GM12873 (cell line): ENCODE results near the gene SVIL.

Experiments used
- TF ChIP-seq, protein P1 (sequence below): IDR thresholded peaks from 2 replicates; pipeline ENCODE4 v1.5.1; 2012; ENCODE audit warnings: low read depth, mild to moderate bottlenecking, moderate library complexity, low read length, control low read depth; ENCODE audit not compliant: insufficient read depth; ENCODE audit errors: missing control alignments

The SVIL gene

DNA sequence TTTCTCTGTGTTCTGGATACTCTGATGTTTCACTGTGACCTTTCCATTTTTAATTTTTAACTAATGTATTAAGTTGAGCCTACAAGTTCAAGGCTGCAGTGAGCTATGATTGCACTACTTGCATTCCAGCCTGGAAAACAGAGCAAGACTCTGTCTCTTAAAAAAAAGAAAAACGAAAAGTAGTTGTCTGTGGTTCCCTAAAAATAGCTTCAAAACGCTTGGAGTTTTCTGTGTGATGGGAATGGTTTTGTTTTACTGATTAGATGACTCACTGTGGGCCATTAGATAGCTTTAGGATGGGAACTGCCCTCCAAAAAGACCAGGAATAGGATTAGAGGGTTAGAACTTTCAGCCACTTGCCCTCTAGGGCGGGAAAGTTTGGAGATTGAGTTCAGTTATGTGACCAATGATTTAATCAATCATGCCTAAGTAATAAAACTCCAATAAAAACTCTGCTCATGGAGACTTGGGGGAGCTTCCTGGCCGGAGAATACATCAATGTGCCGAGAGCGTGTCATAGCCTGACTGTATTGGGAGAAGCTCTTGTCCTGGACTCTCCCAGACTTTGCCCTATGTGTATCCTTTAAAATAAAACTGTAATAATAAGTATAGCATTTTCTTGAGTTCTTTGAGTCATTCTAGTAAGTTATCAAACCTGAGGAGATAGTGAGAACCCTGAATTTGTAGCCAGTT is 198.8 kb downstream of the SVIL start:
- TF ChIP-seq, protein P1, sequence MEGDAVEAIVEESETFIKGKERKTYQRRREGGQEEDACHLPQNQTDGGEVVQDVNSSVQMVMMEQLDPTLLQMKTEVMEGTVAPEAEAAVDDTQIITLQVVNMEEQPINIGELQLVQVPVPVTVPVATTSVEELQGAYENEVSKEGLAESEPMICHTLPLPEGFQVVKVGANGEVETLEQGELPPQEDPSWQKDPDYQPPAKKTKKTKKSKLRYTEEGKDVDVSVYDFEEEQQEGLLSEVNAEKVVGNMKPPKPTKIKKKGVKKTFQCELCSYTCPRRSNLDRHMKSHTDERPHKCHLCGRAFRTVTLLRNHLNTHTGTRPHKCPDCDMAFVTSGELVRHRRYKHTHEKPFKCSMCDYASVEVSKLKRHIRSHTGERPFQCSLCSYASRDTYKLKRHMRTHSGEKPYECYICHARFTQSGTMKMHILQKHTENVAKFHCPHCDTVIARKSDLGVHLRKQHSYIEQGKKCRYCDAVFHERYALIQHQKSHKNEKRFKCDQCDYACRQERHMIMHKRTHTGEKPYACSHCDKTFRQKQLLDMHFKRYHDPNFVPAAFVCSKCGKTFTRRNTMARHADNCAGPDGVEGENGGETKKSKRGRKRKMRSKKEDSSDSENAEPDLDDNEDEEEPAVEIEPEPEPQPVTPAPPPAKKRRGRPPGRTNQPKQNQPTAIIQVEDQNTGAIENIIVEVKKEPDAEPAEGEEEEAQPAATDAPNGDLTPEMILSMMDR, result no peak

DNA sequence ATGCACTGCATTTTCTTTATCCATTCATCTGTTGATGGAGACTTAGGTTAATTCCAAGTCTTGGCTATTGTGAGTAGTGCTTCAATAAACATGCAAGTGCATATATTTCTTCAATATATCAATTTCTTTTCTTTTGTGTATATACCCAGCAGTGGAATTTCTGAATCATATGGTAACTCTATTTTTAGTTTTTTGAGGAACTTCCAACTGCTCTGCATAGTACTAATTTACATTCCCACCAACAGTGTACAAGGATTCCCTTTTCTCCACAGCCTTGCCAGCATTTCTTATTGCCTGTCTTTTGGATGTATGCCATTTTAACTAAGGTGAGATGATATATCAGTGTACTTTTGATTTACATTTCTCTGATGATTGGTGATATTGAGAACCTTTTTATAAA is 200.7 kb downstream of the SVIL start:
- TF ChIP-seq, protein P1, result no peak

DNA sequence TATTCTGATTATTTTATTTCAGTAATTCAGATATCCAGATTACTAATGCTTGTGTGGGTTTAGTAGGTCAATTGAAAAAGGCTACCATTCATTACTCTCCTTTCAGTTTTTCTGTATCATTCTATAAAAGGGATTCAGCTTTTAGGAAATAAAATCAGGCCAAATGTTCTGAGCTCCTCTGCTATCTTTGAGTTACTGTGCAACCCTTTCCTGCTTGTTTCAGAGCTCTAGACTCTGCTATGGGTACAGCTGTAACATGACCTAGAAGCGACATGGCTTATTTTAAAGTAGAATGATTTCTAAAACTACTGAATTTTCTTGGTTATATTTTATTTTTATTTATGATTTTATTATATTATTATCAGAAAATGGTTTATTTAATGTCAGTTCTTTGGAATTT is 203.1 kb downstream of the SVIL start:
- TF ChIP-seq, protein P1, result no peak

DNA sequence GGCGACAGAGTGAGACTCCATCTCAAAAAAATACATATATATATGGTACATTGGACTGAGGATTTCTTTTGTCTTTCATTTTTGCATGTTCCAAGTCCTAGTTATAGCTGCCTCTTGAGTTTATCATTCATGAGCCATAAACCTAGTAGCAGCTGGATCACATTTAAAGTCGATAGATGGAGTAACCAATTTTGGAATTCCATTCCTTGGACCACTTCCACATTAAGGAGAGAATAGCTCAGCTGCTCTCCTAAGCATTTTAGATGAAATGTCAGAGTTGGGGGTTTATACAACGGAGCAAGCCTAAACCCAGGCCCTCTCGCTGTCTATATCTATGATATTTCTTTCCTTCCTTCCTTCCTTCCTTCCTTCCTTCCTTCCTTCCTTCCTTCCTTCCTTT is 204.7 kb downstream of the SVIL start:
- TF ChIP-seq, protein P1, result no peak

DNA sequence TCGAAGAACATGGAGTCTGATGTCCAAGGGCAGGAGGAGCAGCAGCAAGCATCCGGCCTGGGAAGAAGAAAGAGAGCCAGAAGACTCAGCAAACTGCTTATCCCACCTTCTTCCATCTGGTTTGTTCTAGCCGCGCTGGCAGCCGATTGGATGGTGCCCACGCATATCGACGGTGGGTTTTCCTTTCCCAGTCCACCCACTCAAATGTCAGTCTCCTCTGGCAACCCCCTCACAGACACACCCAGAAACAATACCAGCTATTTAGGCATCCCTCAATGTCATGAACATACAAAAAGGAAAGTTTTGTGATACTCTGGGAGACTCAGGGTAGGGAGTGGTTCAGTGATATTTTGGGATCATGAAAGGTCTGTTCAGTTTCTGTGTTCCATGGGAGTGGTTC is 206.3 kb downstream of the SVIL start:
- TF ChIP-seq, protein P1, result no peak

DNA sequence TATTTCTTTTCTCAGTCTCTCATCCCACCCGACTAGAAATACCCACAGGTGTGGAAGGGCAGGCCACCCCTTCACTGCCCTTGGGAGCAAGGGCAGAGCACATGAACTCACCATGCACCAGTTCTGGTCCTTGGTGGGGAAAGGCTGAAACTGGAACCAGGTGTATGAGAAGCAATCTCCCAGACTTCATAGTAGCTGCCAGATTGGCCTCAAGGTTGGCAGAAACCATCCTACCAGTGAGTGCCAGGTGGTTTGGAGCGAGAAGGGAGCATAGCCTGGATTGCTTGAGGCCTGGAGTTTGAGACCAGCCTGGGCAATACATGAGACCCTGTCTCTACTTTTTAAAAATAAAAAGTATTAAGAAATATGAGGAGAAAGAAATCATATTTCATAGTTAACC is 207.1 kb downstream of the SVIL start:
- TF ChIP-seq, protein P1, result no peak

DNA sequence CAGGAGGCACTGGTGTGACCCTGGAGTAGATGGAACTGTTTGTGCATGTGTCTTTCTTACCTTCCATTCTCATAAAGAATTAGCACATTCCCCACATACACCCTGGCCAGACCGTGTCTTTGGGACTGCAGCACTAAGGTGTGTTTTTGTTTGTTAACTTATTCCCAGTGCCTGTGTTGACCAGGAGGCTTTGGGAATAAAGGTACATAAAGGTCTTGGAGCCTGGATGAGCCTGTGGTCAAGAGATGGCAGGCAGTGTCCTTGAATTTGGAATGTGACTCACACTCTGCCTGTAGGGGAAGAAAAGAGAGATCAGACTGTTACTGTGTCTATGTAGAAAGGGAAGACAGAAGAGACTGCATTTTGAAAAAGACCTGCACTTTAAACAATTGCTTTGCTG is 208.4 kb downstream of the SVIL start:
- TF ChIP-seq, protein P1, result no peak
